ENCODE results near the gene SHOC2.

SHOC2 gene

DNA sequence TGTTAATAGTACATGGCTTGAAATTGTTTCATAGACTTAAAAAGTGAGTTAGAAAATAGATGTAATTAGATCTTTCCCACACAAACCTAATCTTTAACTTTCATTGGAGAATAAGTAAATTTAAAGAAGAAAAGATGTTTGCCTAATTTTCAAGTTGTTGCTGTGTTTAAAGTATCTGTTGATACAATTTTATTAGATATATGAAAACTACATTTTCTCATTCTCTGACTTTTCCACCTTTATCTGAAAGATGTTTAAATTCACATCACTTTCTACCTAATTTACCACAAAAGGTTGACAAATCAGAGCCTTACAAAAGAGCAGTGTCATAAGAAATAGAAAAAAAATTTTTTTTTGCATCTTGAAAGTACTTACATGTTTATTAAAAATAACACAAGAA lies 45.8 kb downstream of the SHOC2 start:
- TF ChIP-seq, protein P1, sequence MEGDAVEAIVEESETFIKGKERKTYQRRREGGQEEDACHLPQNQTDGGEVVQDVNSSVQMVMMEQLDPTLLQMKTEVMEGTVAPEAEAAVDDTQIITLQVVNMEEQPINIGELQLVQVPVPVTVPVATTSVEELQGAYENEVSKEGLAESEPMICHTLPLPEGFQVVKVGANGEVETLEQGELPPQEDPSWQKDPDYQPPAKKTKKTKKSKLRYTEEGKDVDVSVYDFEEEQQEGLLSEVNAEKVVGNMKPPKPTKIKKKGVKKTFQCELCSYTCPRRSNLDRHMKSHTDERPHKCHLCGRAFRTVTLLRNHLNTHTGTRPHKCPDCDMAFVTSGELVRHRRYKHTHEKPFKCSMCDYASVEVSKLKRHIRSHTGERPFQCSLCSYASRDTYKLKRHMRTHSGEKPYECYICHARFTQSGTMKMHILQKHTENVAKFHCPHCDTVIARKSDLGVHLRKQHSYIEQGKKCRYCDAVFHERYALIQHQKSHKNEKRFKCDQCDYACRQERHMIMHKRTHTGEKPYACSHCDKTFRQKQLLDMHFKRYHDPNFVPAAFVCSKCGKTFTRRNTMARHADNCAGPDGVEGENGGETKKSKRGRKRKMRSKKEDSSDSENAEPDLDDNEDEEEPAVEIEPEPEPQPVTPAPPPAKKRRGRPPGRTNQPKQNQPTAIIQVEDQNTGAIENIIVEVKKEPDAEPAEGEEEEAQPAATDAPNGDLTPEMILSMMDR (IDR thresholded peaks at IDR 0.05; ENCODE audit: low read depth, low read length), result no peak
- no peak for DNase-seq (ENCODE audit: extremely low read depth, low read depth)

DNA sequence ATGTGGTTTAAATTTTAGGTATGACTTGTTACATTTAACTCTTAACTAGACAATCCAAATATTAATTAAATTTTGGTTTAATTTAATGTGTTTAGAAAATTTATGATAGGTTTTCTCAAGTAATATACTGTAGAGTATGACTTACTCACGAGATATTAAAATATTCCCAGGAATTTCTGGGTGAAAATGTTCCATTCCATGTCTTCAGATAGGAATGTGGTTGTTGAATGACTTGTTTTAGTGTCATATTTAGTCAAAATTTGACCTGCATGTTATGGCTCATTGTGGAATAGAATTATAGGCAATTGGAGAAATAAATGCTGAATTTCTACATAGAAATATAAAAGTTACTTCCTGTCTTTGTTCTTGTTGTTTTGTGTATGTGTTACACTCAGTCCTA lies 46.7 kb downstream of the SHOC2 start:
- TF ChIP-seq, protein P1 (IDR thresholded peaks at IDR 0.05; ENCODE audit: low read depth, low read length), result no peak
- no peak for DNase-seq (ENCODE audit: extremely low read depth, low read depth)

GRCh38 chr10:110967009-110967630 lies 47.7 kb downstream of the SHOC2 start:
- no peak for DNase-seq (ENCODE audit: extremely low read depth, low read depth)
- TF ChIP-seq, protein P1 (IDR thresholded peaks at IDR 0.05; ENCODE audit: low read depth, low read length), result no peak

GRCh38 chr10:110967645-110968044 lies 48.2 kb downstream of the SHOC2 start:
- DNase-seq (ENCODE audit: extremely low read depth, low read depth), result no peak
- TF ChIP-seq, protein P1 (IDR thresholded peaks at IDR 0.05; ENCODE audit: low read depth, low read length), result no peak

DNA sequence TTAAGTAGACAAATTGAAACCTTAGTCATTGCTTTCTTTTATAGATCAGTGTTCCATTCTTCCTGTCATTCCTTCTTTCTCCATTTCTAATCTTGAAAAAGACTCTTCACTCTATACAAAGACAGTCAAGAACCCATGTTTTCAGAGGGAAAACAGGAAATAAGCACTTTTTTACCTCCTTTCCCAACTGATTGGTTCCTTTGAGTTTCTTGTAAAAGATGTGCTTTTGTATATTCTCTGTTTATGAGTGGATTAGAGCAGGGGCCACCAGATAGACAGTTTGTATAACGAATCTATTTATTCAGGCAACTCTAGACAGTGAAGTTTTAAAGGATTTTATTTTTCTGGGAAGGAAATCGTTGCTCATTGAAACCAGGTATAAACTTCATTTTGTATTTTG lies 49.8 kb downstream of the SHOC2 start:
- TF ChIP-seq, protein P1 (IDR thresholded peaks at IDR 0.05; ENCODE audit: low read depth, low read length), result no peak
- DNase-seq (ENCODE audit: extremely low read depth, low read depth), result no peak

DNA sequence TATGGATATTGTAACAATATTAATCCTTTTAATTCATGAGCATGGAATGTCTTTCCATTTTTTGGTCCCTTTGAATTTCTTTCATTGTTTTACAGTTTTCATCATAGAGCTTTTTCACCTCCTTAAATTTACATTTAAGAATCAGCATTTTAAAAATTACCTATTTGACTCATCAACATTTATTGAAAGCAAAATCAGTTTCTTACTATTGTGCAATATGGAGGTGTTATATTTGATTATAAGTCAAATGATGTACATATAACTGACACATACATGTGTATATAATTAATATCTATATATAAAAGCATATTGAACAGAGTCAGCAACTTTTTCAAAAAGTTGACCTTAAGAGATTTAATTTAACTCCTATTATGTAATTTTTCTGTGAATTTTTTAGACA lies 52.2 kb downstream of the SHOC2 start:
- TF ChIP-seq, protein P1 (IDR thresholded peaks at IDR 0.05; ENCODE audit: low read depth, low read length), result no peak
- no peak for DNase-seq (ENCODE audit: extremely low read depth, low read depth)

DNA sequence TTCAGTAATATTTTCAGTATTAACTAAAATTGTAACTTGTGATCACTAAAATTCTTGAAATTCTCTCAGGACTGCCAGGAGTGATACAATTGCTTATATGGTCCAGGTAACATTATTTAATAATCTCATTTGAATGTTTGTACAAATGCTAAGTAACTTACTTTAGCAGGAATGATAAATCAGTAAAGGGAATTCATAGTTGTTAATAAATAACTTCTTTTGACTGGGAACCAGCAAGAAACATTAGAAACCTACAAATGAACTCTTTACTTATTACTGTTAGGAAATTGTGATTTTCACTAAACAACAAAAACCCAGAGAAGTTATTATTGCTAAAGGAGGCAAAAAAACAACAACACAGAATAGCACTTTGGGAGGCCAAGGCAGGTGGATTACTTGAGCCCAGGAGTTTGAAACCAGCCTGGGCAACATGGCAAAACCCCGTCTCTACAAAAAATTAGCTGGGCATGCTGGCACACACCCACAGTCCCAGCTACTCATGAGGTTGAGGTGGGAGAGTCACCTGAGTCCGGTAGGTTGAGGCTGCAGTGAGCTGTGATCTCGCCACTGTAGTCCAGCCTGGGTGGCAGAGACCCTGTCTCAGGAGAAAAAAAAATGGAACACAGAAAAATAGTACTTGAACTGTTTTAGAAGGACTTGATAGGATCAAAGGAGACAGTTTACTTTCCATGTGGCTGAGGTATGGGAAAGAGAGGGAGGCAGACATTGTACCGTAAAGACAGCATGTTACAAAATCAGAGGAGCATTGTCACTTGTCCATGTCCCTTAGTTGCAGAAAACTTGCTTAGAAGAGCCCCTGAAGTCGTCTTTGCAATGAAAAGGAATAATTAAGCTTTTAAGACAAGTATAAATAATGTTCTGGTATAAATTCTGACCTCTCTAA lies 53.1 kb downstream of the SHOC2 start:
- TF ChIP-seq, protein P1 (IDR thresholded peaks at IDR 0.05; ENCODE audit: low read depth, low read length), result no peak

More for the DNA sequence above, 53.1 kb downstream of the SHOC2 start:
- DNase-seq (ENCODE audit: extremely low read depth, low read depth), result no peak

Data from AG09319 (cell line).